ENCODE data around the gene MRPS23. TPM values are rescaled to one million over a fixed set of nuclear protein-coding genes. Genes with fewer than 3 reads are reported as not detected.
A peak's percentile ranks its signal among the peaks of the same experiment; 100 is the strongest.

Gene MRPS23
- total and polyA plus RNA-seq, 4 donors = 15.7 to 44.9 (median 31.6) TPM

GRCh38 chr17:57881143-57881542 is 31.3 kb upstream of the MRPS23 start:
- DNase-seq (peak; percentile 84 to 89 (median 89)), ATAC-seq (ENCODE audit: insufficient read depth, low FRiP score) (no peak)
- Histone ChIP-seq H3K9me3 (ENCODE audit: control insufficient read depth in 4 of 4, insufficient read depth in 3 of 4, low read length in 3 of 4) (no peaks in the 10 kb centered on the region), H3K4me3 (no peak overlapping the region), H3K27ac (ENCODE audit: low read depth in 1 of 2, low read length in 1 of 2) (peak overlapping the region in 1 of 2 donors; percentile 46), H3K36me3 (ENCODE audit: control insufficient read depth in 4 of 4, insufficient read depth in 4 of 4, low read length in 4 of 4) (peaks cover 8 to 31% (median 24%) of the 10 kb centered on the region in 4 donors), H3K4me1 (ENCODE audit: control insufficient read depth in 5 of 5, insufficient read depth in 5 of 5, low read length in 5 of 5) (peaks cover 7 to 34% (median 19%) of the 10 kb centered on the region in 5 donors), H3K9ac (ENCODE audit: insufficient read depth in 1 of 2, low read length in 2 of 2) (peak overlapping the region in 1 of 2 donors; percentile 34), H3K27me3 (ENCODE audit: control insufficient read depth in 3 of 3, insufficient read depth in 3 of 3, low read length in 2 of 3) (no peaks in the 10 kb centered on the region)
- no peak for TF ChIP-seq CTCF (IDR thresholded peaks at IDR 0.05; ENCODE audit: control extremely low read depth, extremely low read depth)
- WGBS, 2 donors = 74 to 78% methylated on average over 8 of the region's 8 CpGs

GRCh38 chr17:57880086-57880456 is 30.2 kb upstream of the MRPS23 start:
- Histone ChIP-seq H3K9me3 (ENCODE audit: control insufficient read depth in 4 of 4, insufficient read depth in 3 of 4, low read length in 3 of 4) (no peaks in the 10 kb centered on the region), H3K27ac (ENCODE audit: low read depth in 1 of 2, low read length in 1 of 2) (peak overlapping the region in 1 of 2 donors; percentile 49), H3K4me3 (no peak overlapping the region), H3K36me3 (ENCODE audit: control insufficient read depth in 4 of 4, insufficient read depth in 4 of 4, low read length in 4 of 4) (peaks cover 5 to 30% (median 25%) of the 10 kb centered on the region in 4 donors), H3K9ac (ENCODE audit: insufficient read depth in 1 of 2, low read length in 2 of 2) (peak overlapping the region in 1 of 2 donors; percentile 1), H3K27me3 (ENCODE audit: control insufficient read depth in 3 of 3, insufficient read depth in 3 of 3, low read length in 2 of 3) (no peaks in the 10 kb centered on the region), H3K4me1 (ENCODE audit: control insufficient read depth in 5 of 5, insufficient read depth in 5 of 5, low read length in 5 of 5) (peaks cover 8 to 45% (median 29%) of the 10 kb centered on the region in 5 donors)
- WGBS, 2 donors = 87 to 89% methylated on average over 8 of the region's 8 CpGs
- DNase-seq = no peak
- no peak for ATAC-seq (ENCODE audit: insufficient read depth, low FRiP score)
- no peak for TF ChIP-seq CTCF (IDR thresholded peaks at IDR 0.05; ENCODE audit: control extremely low read depth, extremely low read depth)

GRCh38 chr17:57879437-57880085 is 29.7 kb upstream of the MRPS23 start:
- Histone ChIP-seq H3K4me1 (ENCODE audit: control insufficient read depth in 5 of 5, insufficient read depth in 5 of 5, low read length in 5 of 5) (peaks cover 8 to 49% (median 33%) of the 10 kb centered on the region in 5 donors), H3K9ac (ENCODE audit: insufficient read depth in 1 of 2, low read length in 2 of 2) (peak overlapping the region in 1 of 2 donors; percentile 1), H3K9me3 (ENCODE audit: control insufficient read depth in 4 of 4, insufficient read depth in 3 of 4, low read length in 3 of 4) (no peaks in the 10 kb centered on the region), H3K27me3 (ENCODE audit: control insufficient read depth in 3 of 3, insufficient read depth in 3 of 3, low read length in 2 of 3) (no peaks in the 10 kb centered on the region), H3K36me3 (ENCODE audit: control insufficient read depth in 4 of 4, insufficient read depth in 4 of 4, low read length in 4 of 4) (peaks cover 0 to 26% (median 23%) of the 10 kb centered on the region in 4 donors), H3K4me3 (no peak overlapping the region), H3K27ac (ENCODE audit: low read depth in 1 of 2, low read length in 1 of 2) (peak overlapping the region; percentile 38 to 49)
- TF ChIP-seq CTCF (IDR thresholded peaks at IDR 0.05; ENCODE audit: control extremely low read depth, extremely low read depth) = no peak
- WGBS, 2 donors = 86 to 90% methylated on average over 12 of the region's 12 CpGs
- DNase-seq (no peak), ATAC-seq (ENCODE audit: insufficient read depth, low FRiP score) (no peak)
